Neuronal stem cell (in vitro differentiated cells): Measurements from ENCODE around the gene FGF9.

Source experiments
- DNase-seq: peaks from one replicate; pipeline ENCODE4 v3.0.0-alpha.2; 2013; ENCODE audit warnings: low spot score
- H2AFZ ChIP-seq: one replicate; pipeline ENCODE4 v1.6.1; 2013; ENCODE audit warnings: mild to moderate bottlenecking, low read length, inconsistent platforms
- H2AK5ac ChIP-seq: 2 replicates; pipeline ENCODE4 v1.6.1; 2013; ENCODE audit warnings: low read depth, mild to moderate bottlenecking, inconsistent platforms, low read length, moderate library complexity, mixed read lengths
- H2BK120ac ChIP-seq: 2 replicates; pipeline ENCODE4 v1.6.1; 2013; ENCODE audit warnings: low read depth, mild to moderate bottlenecking, inconsistent platforms, low read length, moderate library complexity, mixed read lengths
- H2BK12ac ChIP-seq: one replicate; pipeline ENCODE4 v1.6.1; 2013; ENCODE audit warnings: low read length, inconsistent platforms
- H2BK15ac ChIP-seq: 2 replicates; pipeline ENCODE4 v1.6.1; 2013; ENCODE audit warnings: mild to moderate bottlenecking, low read length, inconsistent platforms, mixed read lengths
- H2BK5ac ChIP-seq: one replicate; pipeline ENCODE4 v1.6.1; 2013; ENCODE audit warnings: inconsistent platforms, mild to moderate bottlenecking, low read length, moderate library complexity
- H3K14ac ChIP-seq: one replicate; pipeline ENCODE4 v1.6.1; 2013; ENCODE audit warnings: low read length, inconsistent platforms
- H3K18ac ChIP-seq: 2 replicates; pipeline ENCODE4 v1.6.1; 2013; ENCODE audit warnings: low read length, inconsistent platforms
- H3K23ac ChIP-seq: 2 replicates; pipeline ENCODE4 v1.6.1; 2013; ENCODE audit warnings: low read depth, mild to moderate bottlenecking, mixed read lengths, low read length, inconsistent platforms; ENCODE audit not compliant: poor library complexity
- H3K27ac ChIP-seq: replicated peaks from 3 replicates; pipeline ENCODE4 v1.5.1; 2013; ENCODE audit warnings: low read length, inconsistent platforms
- H3K27me3 ChIP-seq, 3 experiments: 2 replicates each; pipeline ENCODE4 v1.6.1; 2013; ENCODE audit warnings: low read length in 3 of 3, mild to moderate bottlenecking in 2 of 3, inconsistent platforms in 1 of 3, low read depth in 1 of 3, mixed read lengths in 1 of 3, moderate library complexity in 1 of 3; ENCODE audit not compliant: control insufficient read depth in 3 of 3, insufficient read depth in 3 of 3
- H3K36me3 ChIP-seq, 2 donors: replicated peaks in 1 of 2; 2 replicates each; pipeline ENCODE4 v1.6.1; 2013; ENCODE audit warnings: low read length in 2 of 2; ENCODE audit not compliant: control insufficient read depth in 2 of 2, insufficient read depth in 2 of 2
- H3K4ac ChIP-seq: 2 replicates; pipeline ENCODE4 v1.6.1; 2013; ENCODE audit warnings: inconsistent platforms, mild to moderate bottlenecking, low read length, moderate library complexity
- H3K4me1 ChIP-seq, 2 donors: 1 replicate in 1 of 2; 2 replicates in 1 of 2; pipeline ENCODE4 v1.6.1; 2013; ENCODE audit warnings: low read length in 2 of 2, low read depth in 1 of 2; ENCODE audit not compliant: control insufficient read depth in 2 of 2, insufficient read depth in 1 of 2
- H3K4me2 ChIP-seq: one replicate; pipeline ENCODE4 v1.6.1; 2013; ENCODE audit warnings: mild to moderate bottlenecking, low read length, inconsistent platforms; ENCODE audit not compliant: insufficient read depth, poor library complexity, severe bottlenecking
- H3K4me3 ChIP-seq, 2 donors: 2 replicates each; pipeline ENCODE4 v1.5.1; 2013; ENCODE audit warnings: low read length in 2 of 2, mild to moderate bottlenecking in 2 of 2, inconsistent platforms in 1 of 2, moderate library complexity in 1 of 2
- H3K79me1 ChIP-seq: one replicate; pipeline ENCODE4 v1.6.1; 2013; ENCODE audit warnings: low read depth, mild to moderate bottlenecking, inconsistent platforms, low read length, moderate library complexity
- H3K9ac ChIP-seq: one replicate; pipeline ENCODE4 v1.6.1; 2013; ENCODE audit warnings: mild to moderate bottlenecking, low read depth, low read length, inconsistent platforms; ENCODE audit not compliant: poor library complexity
- H3K9me3 ChIP-seq, 2 donors: replicated peaks in 1 of 2; 2 replicates each; pipeline versions ENCODE3 to v1.6.1; 2013; ENCODE audit warnings: low read length in 2 of 2, mild to moderate bottlenecking in 2 of 2, inconsistent platforms in 1 of 2, low read depth in 1 of 2, mixed read lengths in 1 of 2, moderate library complexity in 1 of 2; ENCODE audit not compliant: control insufficient read depth in 2 of 2, insufficient read depth in 1 of 2
- H4K8ac ChIP-seq: one replicate; pipeline ENCODE4 v1.6.1; 2013; ENCODE audit warnings: low read depth, mild to moderate bottlenecking, inconsistent platforms, low read length, moderate library complexity
- H4K91ac ChIP-seq: one replicate; pipeline ENCODE4 v1.6.1; 2013; ENCODE audit warnings: low read length, low read depth, mild to moderate bottlenecking, inconsistent platforms; ENCODE audit not compliant: poor library complexity
- WGBS, 2 donors: extraction: QIAGEN DNeasy Blood & Tissue Kit; methylation state at CpG; one replicate each; pipeline ENCODE4 v1.1.7; 2013; ENCODE audit warnings: missing lambda C conversion rate in 2 of 2, mixed read lengths in 1 of 2; ENCODE audit not compliant: insufficient read length in 2 of 2, insufficient replicate concordance in 1 of 2; ENCODE audit errors: extremely low coverage in 2 of 2; 5-methylcytosine and 5-hydroxymethylcytosine counted together

FGF9 gene

DNA sequence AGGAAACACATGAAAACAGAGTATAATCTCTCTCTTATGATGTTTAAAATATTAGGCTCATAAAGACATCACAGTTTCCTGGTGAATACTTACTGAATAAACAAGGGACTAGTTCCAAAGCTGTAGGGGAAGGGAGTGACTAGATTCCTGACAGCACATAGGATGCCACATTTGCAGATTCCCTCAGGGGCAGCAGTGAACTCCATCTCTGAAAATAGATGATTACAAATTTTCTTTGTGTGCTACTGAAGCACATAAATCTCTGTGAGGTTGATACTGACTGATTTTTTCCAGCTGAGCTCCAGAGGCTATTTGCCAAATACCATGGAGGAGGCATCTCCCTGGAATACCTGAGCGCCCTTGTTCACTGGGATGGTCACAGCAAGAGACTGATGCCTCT is 77.3 kb downstream of the FGF9 start:
- Histone ChIP-seq H3K14ac (no peak overlapping the region), H3K9ac (no peak overlapping the region), H3K4ac (no peak overlapping the region), H4K91ac (no peak overlapping the region), H2BK12ac (no peak overlapping the region), H2AK5ac (no peak overlapping the region), H2BK5ac (no peak overlapping the region), H3K18ac (no peak overlapping the region), H3K4me2 (no peak overlapping the region), H3K23ac (no peak overlapping the region), H3K4me3 (no peak overlapping the region), H2AFZ (no peak overlapping the region), H2BK120ac (no peak overlapping the region), H3K36me3 (no peaks in the 10 kb centered on the region), H3K9me3 (no peaks in the 10 kb centered on the region), H3K27ac (no peak overlapping the region), H3K27me3 (peaks cover 0 to 7% (median 2%) of the 10 kb centered on the region in 3 experiments), H3K4me1 (no peaks in the 10 kb centered on the region), H3K79me1 (no peaks in the 10 kb centered on the region), H4K8ac (no peak overlapping the region), H2BK15ac (no peak overlapping the region)
- DNase-seq, result no peak
- WGBS, 2 donors, result no CpG with 5 or more reads among the region's 1 CpG

DNA sequence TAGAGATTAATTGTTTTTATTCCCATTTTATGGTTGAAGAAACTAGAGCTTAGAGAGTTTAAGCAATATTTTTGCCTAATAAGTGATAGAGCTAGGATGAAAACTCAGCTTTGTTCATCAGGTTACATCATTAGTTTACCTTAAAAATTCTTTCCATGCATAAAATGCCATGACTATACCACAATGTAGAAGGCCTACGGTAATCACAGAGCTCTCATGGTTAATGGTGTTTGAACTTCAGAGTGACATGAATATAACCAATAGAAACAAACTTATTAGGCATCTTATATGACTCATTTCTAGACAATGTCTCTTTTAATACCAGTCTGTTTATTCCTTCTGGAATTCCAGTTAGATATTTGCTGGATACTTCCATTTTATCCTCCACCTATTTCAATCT is 78.5 kb downstream of the FGF9 start:
- Histone ChIP-seq H3K27ac (no peak overlapping the region), H2BK120ac (no peak overlapping the region), H2AFZ (no peak overlapping the region), H3K4me2 (no peak overlapping the region), H4K91ac (no peak overlapping the region), H3K4ac (no peak overlapping the region), H2BK15ac (no peak overlapping the region), H3K27me3 (peaks cover 0 to 12% (median 2%) of the 10 kb centered on the region in 3 experiments), H2BK12ac (no peak overlapping the region), H3K36me3 (no peaks in the 10 kb centered on the region), H3K9ac (no peak overlapping the region), H3K4me3 (no peak overlapping the region), H3K9me3 (no peaks in the 10 kb centered on the region), H2BK5ac (no peak overlapping the region), H3K79me1 (no peaks in the 10 kb centered on the region), H3K18ac (no peak overlapping the region), H3K4me1 (no peaks in the 10 kb centered on the region), H2AK5ac (no peak overlapping the region), H4K8ac (no peak overlapping the region), H3K14ac (no peak overlapping the region), H3K23ac (no peak overlapping the region)
- no peak for DNase-seq
- no CpG with 5 or more reads among the region's 1 CpG for WGBS, 2 donors

DNA sequence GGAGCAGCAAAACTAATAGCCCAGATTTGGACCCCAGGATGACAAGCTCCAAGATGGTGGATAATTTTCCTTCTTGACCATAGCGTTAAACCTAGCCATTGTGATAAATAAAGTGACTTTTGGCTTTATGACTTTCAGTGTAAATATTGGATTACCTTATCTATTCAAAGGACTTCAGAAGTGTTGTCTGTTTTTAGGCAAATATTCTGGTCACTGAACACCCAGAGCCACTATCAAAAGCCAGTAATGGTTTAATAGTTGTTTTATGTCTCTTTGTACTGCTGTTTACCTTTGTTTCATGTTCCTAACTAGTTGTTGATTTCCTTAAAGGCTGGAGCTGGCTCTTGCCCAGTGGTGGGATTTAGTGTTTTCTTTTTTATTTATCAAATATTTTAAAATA is 81.6 kb downstream of the FGF9 start:
- Histone ChIP-seq H3K36me3 (no peaks in the 10 kb centered on the region), H3K18ac (no peak overlapping the region), H3K4ac (no peak overlapping the region), H3K27ac (no peak overlapping the region), H2BK15ac (no peak overlapping the region), H2AFZ (no peak overlapping the region), H4K8ac (no peak overlapping the region), H2BK12ac (no peak overlapping the region), H3K4me3 (no peak overlapping the region), H2BK5ac (no peak overlapping the region), H3K4me1 (peaks cover 0 to 4% of the 10 kb centered on the region in 2 donors), H3K79me1 (no peaks in the 10 kb centered on the region), H3K14ac (no peak overlapping the region), H3K27me3 (peaks cover 0 to 11% (median 1%) of the 10 kb centered on the region in 3 experiments), H3K9me3 (no peaks in the 10 kb centered on the region), H2AK5ac (no peak overlapping the region), H3K9ac (no peak overlapping the region), H2BK120ac (no peak overlapping the region), H4K91ac (no peak overlapping the region), H3K23ac (no peak overlapping the region), H3K4me2 (no peak overlapping the region)
- no peak for DNase-seq
- WGBS, 2 donors, result no CpG with 5 or more reads among the region's 1 CpG

DNA sequence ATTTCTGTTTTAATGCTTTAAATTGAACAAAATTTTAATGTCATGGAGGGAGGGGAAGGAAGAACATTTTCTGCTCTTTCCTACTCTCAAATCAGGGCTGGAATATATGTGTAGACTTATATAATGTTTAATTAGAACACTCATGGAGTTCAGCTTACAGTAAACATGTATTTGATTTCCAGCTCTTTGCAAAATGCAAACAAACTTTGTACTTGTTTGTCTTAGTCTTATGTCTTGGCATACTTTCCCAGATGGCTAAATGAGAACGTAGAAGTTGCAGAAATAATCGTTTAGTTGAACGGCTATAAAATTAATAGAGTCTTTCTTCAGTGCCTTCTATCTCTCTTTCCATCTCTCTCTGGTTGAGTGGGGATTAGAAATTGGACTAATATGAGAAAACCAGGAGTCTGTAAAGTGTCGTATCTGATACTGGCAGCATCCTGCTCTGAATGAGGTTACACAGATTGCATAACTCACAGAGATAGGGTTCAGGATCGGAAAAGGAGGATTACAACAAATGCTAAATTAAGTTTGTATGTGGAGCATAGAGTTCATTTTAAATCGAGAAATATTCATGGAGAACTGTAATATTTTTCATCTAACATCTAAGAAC is 82.3 kb downstream of the FGF9 start:
- peaks cover 0 to 4% of the 10 kb centered on the region in 2 donors for H3K4me1 ChIP-seq
- H2AK5ac ChIP-seq, result no peak overlapping the region
- H3K4me2 ChIP-seq, result no peak overlapping the region
- no peak for DNase-seq
- no peak overlapping the region for H3K4ac ChIP-seq
- no peak overlapping the region for H4K91ac ChIP-seq
- no peak overlapping the region for H2BK120ac ChIP-seq
- H3K27me3 ChIP-seq, result peaks cover 0 to 6% (median 0%) of the 10 kb centered on the region in 3 experiments
- no peaks in the 10 kb centered on the region for H3K9me3 ChIP-seq
- no peak overlapping the region for H3K4me3 ChIP-seq
- no peak overlapping the region for H2BK15ac ChIP-seq
- H3K18ac ChIP-seq, result no peak overlapping the region
- H2BK5ac ChIP-seq, result no peak overlapping the region
- H3K27ac ChIP-seq, result no peak overlapping the region
- H3K79me1 ChIP-seq, result no peaks in the 10 kb centered on the region
- no peaks in the 10 kb centered on the region for H3K36me3 ChIP-seq
- H3K23ac ChIP-seq, result no peak overlapping the region
- no peak overlapping the region for H3K9ac ChIP-seq
- no peak overlapping the region for H2AFZ ChIP-seq
- H3K14ac ChIP-seq, result no peak overlapping the region
- H4K8ac ChIP-seq, result no peak overlapping the region
- no CpG with 5 or more reads among the region's 6 CpGs for WGBS, 2 donors
- H2BK12ac ChIP-seq, result no peak overlapping the region
